Fibroblast of mammary gland (primary cell): ENCODE results near the gene CCL4L2.
"Not testable (repeated sequence)": the region's sequence is repeated elsewhere in the genome, so short reads cannot be mapped to it uniquely, and the experiment has no call there.

Experiments used
- DNase-seq: peaks from one replicate; pipeline ENCODE4 v3.0.0-alpha.2; 2010; ENCODE audit warnings: low read depth
- H3K4me3 ChIP-seq: 2 replicates; pipeline ENCODE4 v1.5.1; 2011; ENCODE audit warnings: low read depth, mild to moderate bottlenecking, low read length, moderate library complexity; ENCODE audit not compliant: control insufficient read depth

Gene CCL4L2

GRCh38 chr17:36229644-36230043 lies 18.8 kb downstream of the CCL4L2 start:
- not testable (repeated sequence) for DNase-seq, H3K4me3 ChIP-seq

- DNase-seq, H3K4me3 ChIP-seq: not testable (repeated sequence)
Measured at GRCh38 chr17:36242046-36242445, 31.2 kb downstream of the CCL4L2 start.
